CD4-positive, CD25-positive, alpha-beta regulatory T cell (primary cell): ENCODE data around the gene ACTL6A. TPM values are rescaled to one million over a fixed set of nuclear protein-coding genes. Genes with fewer than 3 reads are reported as not detected.
"Not testable (repeated sequence)": the region's sequence is repeated elsewhere in the genome, so short reads cannot be mapped to it uniquely, and the experiment has no call there.

Experiments used
- ATAC-seq, 2 donors: fragments of 150-1000 bp; cut with Tn5 transposase; one replicate each; pipeline ENCODE4 v1.10.0; 2021; ENCODE audit warnings: low read depth in 2 of 2, moderate number of reproducible peaks in 2 of 2, moderate library complexity in 1 of 2
- DNase-seq, 3 donors: peaks; one replicate each; pipeline versions ENCODE4 v3.0.0 to v3.0.0-alpha.2; 2012 to 2022; ENCODE audit warnings: mixed read lengths in 1 of 3
- H3K27ac ChIP-seq: one replicate; pipeline ENCODE4 v1.7.0; 2013; ENCODE audit warnings: mild to moderate bottlenecking, low read length; ENCODE audit not compliant: insufficient read depth, poor library complexity, severe bottlenecking
- H3K27me3 ChIP-seq: one replicate; pipeline ENCODE4 v1.7.0; 2013; ENCODE audit warnings: low read length; ENCODE audit not compliant: control insufficient read depth, insufficient read depth
- H3K36me3 ChIP-seq: one replicate; pipeline ENCODE4 v1.7.0; 2013; ENCODE audit warnings: mild to moderate bottlenecking, low read length, moderate library complexity; ENCODE audit not compliant: control insufficient read depth, insufficient read depth
- H3K4me1 ChIP-seq: 2 replicates; pipeline ENCODE4 v1.7.0; 2013; ENCODE audit warnings: mild to moderate bottlenecking, low read length; ENCODE audit not compliant: insufficient read depth, control insufficient read depth, poor library complexity, severe bottlenecking
- H3K4me3 ChIP-seq: one replicate; pipeline ENCODE4 v1.7.0; 2013; ENCODE audit warnings: low read depth, mild to moderate bottlenecking, low read length, moderate library complexity
- H3K9me3 ChIP-seq, 2 experiments: 1 replicate in 1 of 2; 2 replicates in 1 of 2; pipeline ENCODE4 v1.7.0; 2013; ENCODE audit warnings: low read length in 2 of 2, mild to moderate bottlenecking in 1 of 2, moderate library complexity in 1 of 2; ENCODE audit not compliant: control insufficient read depth in 2 of 2
- H3K27ac Mint-ChIP-seq, 3 donors: one replicate each; pipeline ENCODE4 v1.8.0; 2020 to 2022; ENCODE audit warnings: mild to moderate bottlenecking in 3 of 3, mixed read lengths in 3 of 3, moderate library complexity in 2 of 3
- H3K27me3 Mint-ChIP-seq: one replicate; pipeline ENCODE4 v1.8.0; 2022; ENCODE audit warnings: mild to moderate bottlenecking, mixed read lengths
- H3K36me3 Mint-ChIP-seq: one replicate; pipeline ENCODE4 v1.8.0; 2020; ENCODE audit warnings: mixed read lengths
- H3K4me1 Mint-ChIP-seq, 4 donors: one replicate each; pipeline ENCODE4 v1.8.0; 2020 to 2022; ENCODE audit warnings: mixed read lengths in 4 of 4, mild to moderate bottlenecking in 1 of 4
- H3K4me3 Mint-ChIP-seq, 4 donors: one replicate each; pipeline ENCODE4 v1.8.0; 2020 to 2022; ENCODE audit warnings: mild to moderate bottlenecking in 4 of 4, mixed read lengths in 4 of 4, moderate library complexity in 3 of 4
- H3K9me3 Mint-ChIP-seq, 7 donors: one replicate each; pipeline ENCODE4 v1.8.0; 2020 to 2022; ENCODE audit warnings: mixed read lengths in 7 of 7, mild to moderate bottlenecking in 3 of 7, moderate library complexity in 2 of 7
- polyA plus RNA-seq, 4 donors: library from polyadenylated mRNA; unstranded; fragments of 300-500 nt; fragmentation: Illumina TruSeq; gene quantifications; one replicate each; pipeline ENCODE4 v1.2.3, GENCODE V29; 2021
- total RNA-seq: library from RNA; stranded (reverse); gene quantifications from one replicate; pipeline ENCODE4 v1.2.3, GENCODE V29; 2022

Gene ACTL6A
- total RNA-seq (31.1 TPM), polyA plus RNA-seq (10 to 100 TPM; 65.6 to 84.4 (median 75.1) TPM)

DNA sequence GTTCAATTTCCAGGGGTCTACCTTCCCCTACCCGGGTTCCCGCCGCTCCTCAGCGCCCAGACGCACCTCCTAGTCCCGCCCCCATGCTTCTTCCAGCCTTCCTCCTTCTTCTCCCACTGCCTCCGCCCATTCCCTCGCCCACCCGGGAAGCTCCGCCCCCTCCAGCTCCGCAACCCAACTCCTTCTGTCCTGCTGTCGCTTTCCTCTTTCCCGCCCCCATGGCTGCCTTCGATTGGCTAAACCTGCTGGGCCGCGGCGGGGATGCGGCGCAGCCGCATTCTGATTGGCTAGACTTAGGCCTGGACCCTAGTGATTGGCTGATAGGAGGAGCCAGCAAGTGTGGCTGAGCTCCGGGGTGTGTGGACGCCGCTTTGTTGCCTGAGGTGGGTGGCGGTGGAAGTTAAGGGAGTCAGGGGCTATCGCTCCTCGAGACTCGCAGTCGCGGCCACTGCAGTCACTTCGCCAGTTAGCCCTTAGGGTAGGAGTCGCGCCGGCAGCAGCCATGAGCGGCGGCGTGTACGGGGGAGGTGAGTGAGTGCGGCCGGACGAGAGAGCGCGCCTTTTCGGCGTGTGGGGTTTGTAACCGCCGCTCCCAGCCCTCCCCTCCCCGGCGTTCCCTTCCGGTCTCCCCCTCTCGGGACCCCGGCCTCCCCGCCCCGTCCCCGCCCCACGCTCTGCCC, at the start of gene ACTL6A:
Gene ACTL6A, plus strand, starts transcription at position 336 of the 680 bp plus-strand sequence. Its CDS starts 167 bp downstream, at position 503.
- Histone ChIP-seq H3K4me1 (peaks cover 31% of the 10 kb centered on the region), H3K27me3 (peaks cover 5% of the 10 kb centered on the region), H3K36me3 (no peaks in the 10 kb centered on the region), H3K9me3 (no peaks in the 10 kb centered on the region), H3K27ac (peak within 1 kb of the TSS; percentile 72), H3K4me3 (peak within 1 kb of the TSS; percentile 79)
- Mint-ChIP-seq H3K36me3 (no peaks in the 10 kb centered on the region), H3K4me3 (peak within 1 kb of the TSS; percentile 96 to 100 (median 98)), H3K9me3 (peaks cover 0 to 2% (median 0%) of the 10 kb centered on the region in 7 donors), H3K27me3 (peaks cover 24% of the 10 kb centered on the region), H3K27ac (peak within 1 kb of the TSS; percentile 79 to 95 (median 91)), H3K4me1 (peaks cover 17 to 35% (median 23%) of the 10 kb centered on the region in 4 donors)
- ATAC-seq (peak; percentile 97), DNase-seq (peak; percentile 95 to 99 (median 99))

DNA sequence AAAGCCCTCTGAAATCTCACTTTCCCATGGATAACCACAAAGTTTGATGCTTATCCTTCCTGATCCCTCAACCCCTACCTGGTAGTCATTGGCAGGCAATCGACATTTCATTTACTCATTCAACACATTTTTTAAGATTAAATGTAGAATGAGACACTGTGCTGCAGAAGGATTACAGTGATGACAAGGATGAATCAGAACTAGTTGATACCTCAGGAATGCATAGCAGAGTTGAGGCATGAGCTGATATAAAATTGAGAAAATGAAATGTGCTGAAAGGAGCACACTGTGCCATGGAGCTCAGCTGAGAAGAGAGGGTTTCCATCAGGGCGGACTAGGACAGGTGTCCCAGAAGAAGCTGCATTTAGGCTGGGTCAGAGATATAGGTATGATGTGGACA, 48.9 kb upstream of the ACTL6A start:
- Histone ChIP-seq H3K4me3 (no peak overlapping the region), H3K27me3 (peaks cover 2% of the 10 kb centered on the region), H3K4me1 (no peaks in the 10 kb centered on the region), H3K9me3 (no peaks in the 10 kb centered on the region), H3K27ac (no peak overlapping the region), H3K36me3 (no peaks in the 10 kb centered on the region)
- H3K36me3 Mint-ChIP-seq = peaks cover 4% of the 10 kb centered on the region
- DNase-seq = no peak
- ATAC-seq = no peak
- H3K4me1 Mint-ChIP-seq = no peaks in the 10 kb centered on the region
- peaks cover 0 to 17% (median 2%) of the 10 kb centered on the region in 7 donors for H3K9me3 Mint-ChIP-seq
- no peak overlapping the region for H3K4me3 Mint-ChIP-seq
- H3K27me3 Mint-ChIP-seq = peaks cover 4% of the 10 kb centered on the region
- H3K27ac Mint-ChIP-seq = no peak overlapping the region

DNA sequence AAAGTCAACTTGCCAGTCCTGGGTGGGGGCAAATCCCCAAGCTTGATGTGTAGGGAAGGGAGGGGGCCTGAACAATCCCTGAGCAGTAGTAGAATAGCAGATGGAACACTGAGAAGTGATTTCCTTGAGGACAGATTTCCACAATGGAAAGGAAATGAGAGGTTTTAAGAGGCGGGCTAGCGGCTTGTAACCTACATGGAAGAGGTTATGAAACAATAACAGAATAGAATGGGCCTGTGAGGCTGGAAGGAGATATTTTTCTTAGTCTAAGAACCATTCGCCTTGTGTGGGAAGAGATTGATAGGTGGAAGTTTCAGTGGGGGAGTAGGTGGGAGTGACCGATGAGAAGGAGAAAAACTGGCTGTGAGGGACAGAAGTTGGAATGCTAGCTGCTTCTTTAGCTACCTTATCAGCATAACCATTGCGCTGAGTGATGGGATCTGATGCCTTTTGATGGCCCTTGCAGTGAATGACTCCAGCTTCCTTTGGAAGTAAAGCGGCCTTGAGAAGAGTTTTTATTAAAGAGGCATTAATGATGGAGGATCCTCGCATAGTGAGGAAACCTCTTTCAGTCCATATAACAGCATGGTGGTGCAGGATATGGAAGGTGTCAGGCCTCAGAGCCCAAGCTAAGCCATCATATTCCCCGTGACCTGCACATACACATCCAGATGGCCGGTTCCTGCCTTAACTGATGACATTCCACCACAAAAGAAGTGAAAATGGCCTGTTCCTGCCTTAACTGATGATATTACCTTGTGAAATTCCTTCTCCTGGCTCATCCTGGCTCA, 46.1 kb upstream of the ACTL6A start:
- H3K36me3 Mint-ChIP-seq, H3K27me3 ChIP-seq, H3K4me1 Mint-ChIP-seq, H3K4me3 ChIP-seq, DNase-seq, H3K27me3 Mint-ChIP-seq, ATAC-seq, H3K27ac Mint-ChIP-seq, H3K27ac ChIP-seq, H3K9me3 ChIP-seq, H3K36me3 ChIP-seq, H3K4me1 ChIP-seq: not testable (repeated sequence)
- H3K4me3 Mint-ChIP-seq = peak overlapping the region in 1 of 4 donors; percentile 11
- peaks cover 0 to 17% (median 2%) of the 10 kb centered on the region in 7 donors for H3K9me3 Mint-ChIP-seq

DNA sequence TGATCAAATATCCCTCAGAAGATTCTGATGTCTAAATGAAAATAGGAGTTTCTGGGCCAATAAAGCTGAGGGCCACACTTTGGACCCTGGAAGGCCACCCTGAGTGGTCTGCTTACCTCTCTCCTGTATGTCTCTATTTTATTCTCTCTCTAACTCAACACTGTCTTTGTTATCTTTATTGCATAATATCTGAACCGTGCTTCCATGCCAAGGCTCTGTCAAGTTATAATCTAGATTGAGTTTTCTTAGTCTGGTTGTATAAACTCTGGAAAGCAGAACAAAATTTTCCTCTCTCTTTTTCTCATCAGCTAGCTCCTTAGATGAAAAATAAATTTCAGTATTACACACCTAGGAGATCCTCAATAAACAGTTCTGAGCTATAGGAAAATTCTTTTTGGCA, 36.2 kb upstream of the ACTL6A start:
- Mint-ChIP-seq H3K4me1 (no peaks in the 10 kb centered on the region), H3K4me3 (no peak overlapping the region), H3K9me3 (no peaks in the 10 kb centered on the region), H3K36me3 (no peaks in the 10 kb centered on the region), H3K27ac (no peak overlapping the region), H3K27me3 (peaks cover 7% of the 10 kb centered on the region)
- no peak for ATAC-seq
- H3K36me3 ChIP-seq = no peaks in the 10 kb centered on the region
- H3K4me3 ChIP-seq = no peak overlapping the region
- no peak overlapping the region for H3K27ac ChIP-seq
- H3K4me1 ChIP-seq = no peaks in the 10 kb centered on the region
- no peaks in the 10 kb centered on the region for H3K9me3 ChIP-seq
- DNase-seq = no peak
- H3K27me3 ChIP-seq = no peaks in the 10 kb centered on the region

DNA sequence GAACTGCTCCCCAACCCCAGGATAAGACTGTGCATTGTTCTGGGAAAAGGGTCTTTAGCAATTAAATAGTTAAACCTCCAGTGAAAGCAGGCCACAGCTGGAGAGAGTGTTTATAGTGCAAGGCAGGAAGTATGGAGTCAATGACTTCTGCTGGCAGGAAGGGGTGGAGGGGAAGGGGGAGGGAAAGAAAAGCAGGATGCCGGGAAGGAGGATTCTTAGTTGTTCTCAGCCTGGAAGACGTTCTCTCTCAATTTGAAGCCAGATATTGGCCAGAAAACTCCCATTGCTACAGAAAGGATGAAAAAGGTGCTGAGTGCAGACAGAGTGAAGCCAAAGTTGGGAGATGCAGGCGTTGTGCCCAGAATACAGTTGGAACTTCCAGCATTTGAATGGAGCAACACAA, 35.7 kb upstream of the ACTL6A start:
- Mint-ChIP-seq H3K36me3 (no peaks in the 10 kb centered on the region), H3K27ac (no peak overlapping the region), H3K27me3 (peaks cover 7% of the 10 kb centered on the region), H3K9me3 (no peaks in the 10 kb centered on the region), H3K4me3 (no peak overlapping the region), H3K4me1 (no peaks in the 10 kb centered on the region)
- H3K9me3 ChIP-seq = no peaks in the 10 kb centered on the region
- no peak overlapping the region for H3K4me3 ChIP-seq
- peaks cover 2% of the 10 kb centered on the region for H3K27me3 ChIP-seq
- H3K27ac ChIP-seq = no peak overlapping the region
- ATAC-seq (no peak), DNase-seq (no peak)
- no peaks in the 10 kb centered on the region for H3K4me1 ChIP-seq
- H3K36me3 ChIP-seq = no peaks in the 10 kb centered on the region

DNA sequence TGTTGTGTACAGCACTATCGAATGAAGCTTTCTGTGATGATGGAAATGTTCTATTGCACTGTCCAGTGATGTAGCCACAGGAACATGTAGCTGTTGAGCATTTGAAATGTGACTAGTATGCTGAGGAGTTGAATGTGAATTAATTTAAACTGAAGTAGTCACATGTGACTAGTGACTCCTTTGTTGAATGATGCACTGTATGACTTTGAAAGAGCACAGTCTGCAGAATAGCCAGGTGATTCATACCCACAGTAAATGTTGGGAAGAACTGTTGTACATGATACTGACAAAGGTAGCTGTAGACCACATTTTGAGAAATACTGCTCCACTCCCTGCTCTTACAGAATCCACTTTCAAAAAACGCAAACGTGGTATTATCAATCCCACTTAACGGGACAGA, 34.0 kb upstream of the ACTL6A start:
- H3K27me3 ChIP-seq = peaks cover 2% of the 10 kb centered on the region
- H3K9me3 ChIP-seq = no peaks in the 10 kb centered on the region
- Mint-ChIP-seq H3K9me3 (no peaks in the 10 kb centered on the region), H3K4me1 (no peaks in the 10 kb centered on the region), H3K4me3 (no peak overlapping the region), H3K27me3 (peaks cover 15% of the 10 kb centered on the region), H3K36me3 (no peaks in the 10 kb centered on the region), H3K27ac (no peak overlapping the region)
- H3K27ac ChIP-seq = no peak overlapping the region
- no peak for DNase-seq
- ATAC-seq = no peak
- no peaks in the 10 kb centered on the region for H3K4me1 ChIP-seq
- H3K36me3 ChIP-seq = no peaks in the 10 kb centered on the region
- no peak overlapping the region for H3K4me3 ChIP-seq

DNA sequence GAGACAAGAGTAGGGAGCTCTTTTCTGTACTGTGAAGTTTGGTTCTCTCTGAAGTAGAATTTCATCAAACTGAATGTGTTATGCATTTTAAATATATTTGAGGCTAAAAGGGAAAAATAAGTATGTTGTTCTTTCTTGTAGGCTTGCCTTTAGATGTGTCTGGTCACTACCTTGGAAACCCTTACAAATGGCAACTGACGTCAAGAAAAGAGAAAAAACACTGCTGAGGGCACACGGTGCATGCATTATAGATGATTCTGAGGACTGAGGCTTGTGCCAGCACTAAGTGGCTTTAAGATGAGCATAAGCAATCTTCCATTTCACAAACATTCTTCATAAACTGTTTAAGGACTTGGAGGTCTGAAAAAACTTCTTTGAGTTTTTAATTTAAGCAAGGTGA, 31.1 kb upstream of the ACTL6A start:
- DNase-seq (no peak), ATAC-seq (no peak)
- Mint-ChIP-seq H3K27ac (no peak overlapping the region), H3K27me3 (peaks cover 11% of the 10 kb centered on the region), H3K9me3 (no peaks in the 10 kb centered on the region), H3K36me3 (no peaks in the 10 kb centered on the region), H3K4me1 (no peaks in the 10 kb centered on the region), H3K4me3 (no peak overlapping the region)
- no peaks in the 10 kb centered on the region for H3K36me3 ChIP-seq
- no peaks in the 10 kb centered on the region for H3K9me3 ChIP-seq
- no peak overlapping the region for H3K4me3 ChIP-seq
- peaks cover 2% of the 10 kb centered on the region for H3K27me3 ChIP-seq
- H3K4me1 ChIP-seq = no peaks in the 10 kb centered on the region
- no peak overlapping the region for H3K27ac ChIP-seq
